Measurements from ENCODE around the gene HSD11B1L.

HSD11B1L gene

GRCh38 chr19:5719961-5720790, 39.3 kb downstream of the HSD11B1L start, which contains the start of the genes CATSPERD and LONP1 (continued):
- TF ChIP-seq REST (tag by site-specific recombination; IDR thresholded peaks at IDR 0.05) (no peak), KLF8 (tag by site-specific recombination; IDR thresholded peaks at IDR 0.05) (peak; percentile 42; the same call in 1 of the 2 replicates), ZSCAN5A (tag by site-specific recombination; IDR thresholded peaks at IDR 0.05) (no peak), ZNF548 (tag by site-specific recombination; IDR thresholded peaks at IDR 0.05) (no peak), PATZ1 (tag by site-specific recombination; IDR thresholded peaks at IDR 0.05) (peak; percentile 64), ZNF16 (tag by site-specific recombination; IDR thresholded peaks at IDR 0.05; ENCODE audit: low read depth) (no peak), ZNF248 (tag by site-specific recombination; IDR thresholded peaks at IDR 0.05) (no peak), ZNF148 (tag by site-specific recombination; IDR thresholded peaks at IDR 0.05; ENCODE audit: borderline replicate concordance) (no peak; the same call in 1 of the 2 replicates), ZNF184 (tag by site-specific recombination; IDR thresholded peaks at IDR 0.05) (no peak), SETDB1 (IDR thresholded peaks at IDR 0.05; ENCODE audit: insufficient read length, low read length) (no peak), ZNF626 (tag by site-specific recombination; IDR thresholded peaks at IDR 0.05) (no peak), EGR2 (tag by site-specific recombination; IDR thresholded peaks at IDR 0.05; ENCODE audit: low read depth) (peak; percentile 49; the same call in 1 of the 2 replicates), ZNF121 (tag by site-specific recombination; IDR thresholded peaks at IDR 0.05) (no peak), ZIC2 (tag by site-specific recombination; IDR thresholded peaks at IDR 0.05) (no peak; the same call in 1 of the 2 replicates), ZNF677 (tag by site-specific recombination; IDR thresholded peaks at IDR 0.05) (no peak), ZBTB49 (tag by site-specific recombination; IDR thresholded peaks at IDR 0.05; ENCODE audit: low read depth) (no peak), HOXC10 (CRISPR knock-in tag; IDR thresholded peaks at IDR 0.05) (no peak), MYNN (tag by site-specific recombination; IDR thresholded peaks at IDR 0.05; ENCODE audit: borderline replicate concordance) (no peak), PRDM4 (tag by site-specific recombination; IDR thresholded peaks at IDR 0.05) (peak; percentile 94), KLF1 (tag by site-specific recombination; IDR thresholded peaks at IDR 0.05) (no peak), ZNF350 (tag by site-specific recombination; IDR thresholded peaks at IDR 0.05) (no peak), BCL11A (tag by site-specific recombination; IDR thresholded peaks at IDR 0.05; ENCODE audit: low read depth) (no peak), FEZF1 (tag by site-specific recombination; IDR thresholded peaks at IDR 0.05) (peak; percentile 63), HOXA7 (CRISPR knock-in tag; IDR thresholded peaks at IDR 0.05; ENCODE audit: borderline replicate concordance) (no peak)
